IMR-90 (cell line): ENCODE data around the gene GPRIN2. TPM values are rescaled to one million over a fixed set of nuclear protein-coding genes. Genes with fewer than 3 reads are reported as not detected.
A peak's percentile ranks its signal among the peaks of the same experiment; 100 is the strongest.

Source experiments
- ATAC-seq: fragments of 200-7000 bp; cut with Tn5 transposase; 2 replicates; pipeline ENCODE4 v1.9.1; 2020; ENCODE audit warnings: low read depth, mild to moderate bottlenecking, moderate library complexity
- BruUV-seq: library from RNA; stranded (reverse); fragments of 400-500 nt; replicated peaks from 2 replicates; lab custom pipeline; 2021; lab: Mats Ljungman, UMichigan
- CTCF ChIA-PET: fragments of 300-600 bp; formaldehyde crosslinking; extraction: SDS; loops from one replicate; lab custom pipeline; 2021; ENCODE audit warnings: antibody characterized with exemption; lab: Yijun Ruan, JAX
- POLR2A ChIA-PET: fragments of 300-600 bp; sonication (Branson Sonifier 250); formaldehyde crosslinking; loops from one replicate; lab custom pipeline; 2022; ENCODE audit warnings: antibody characterized with exemption; ENCODE audit not compliant: unreplicated experiment; lab: Charles Lee
- DNase-seq: peaks from one replicate; pipeline ENCODE4 v3.0.0; 2013
- H2AFZ ChIP-seq: replicated peaks from 2 replicates; pipeline ENCODE3; 2013; ENCODE audit warnings: low read length, mild to moderate bottlenecking; ENCODE audit not compliant: poor library complexity
- H2AK5ac ChIP-seq: 2 replicates; pipeline ENCODE4 v1.6.1; 2013; ENCODE audit warnings: low read depth, low read length, inconsistent platforms
- H2AK9ac ChIP-seq: replicated peaks from 2 replicates; pipeline ENCODE3; 2013; ENCODE audit warnings: mild to moderate bottlenecking, low read depth, low read length, moderate library complexity; ENCODE audit not compliant: poor library complexity
- H2BK120ac ChIP-seq: 2 replicates; pipeline ENCODE4 v1.6.1; 2013; ENCODE audit warnings: low read depth, low read length, inconsistent platforms
- H2BK15ac ChIP-seq: 3 replicates; pipeline ENCODE4 v1.6.1; 2013; ENCODE audit warnings: low read depth, low read length, inconsistent platforms
- H2BK20ac ChIP-seq: 2 replicates; pipeline ENCODE4 v1.6.1; 2013; ENCODE audit warnings: low read depth, mild to moderate bottlenecking, inconsistent platforms, low read length, moderate library complexity
- H2BK5ac ChIP-seq: 2 replicates; pipeline ENCODE4 v1.6.1; 2013; ENCODE audit warnings: mild to moderate bottlenecking, low read depth, low read length, inconsistent platforms; ENCODE audit not compliant: poor library complexity, severe bottlenecking
- H3K14ac ChIP-seq: replicated peaks from 2 replicates; pipeline ENCODE4 v1.6.1; 2013; ENCODE audit warnings: low read depth, low read length, inconsistent platforms
- H3K18ac ChIP-seq: 2 replicates; pipeline ENCODE4 v1.6.1; 2013; ENCODE audit warnings: low read depth, low read length, control low read depth
- H3K23ac ChIP-seq: 2 replicates; pipeline ENCODE4 v1.6.1; 2013; ENCODE audit warnings: low read depth, low read length, inconsistent platforms
- H3K27ac ChIP-seq: 2 replicates; pipeline ENCODE4 v1.5.1; 2013; ENCODE audit warnings: mild to moderate bottlenecking, control low read depth, low read length; ENCODE audit not compliant: insufficient read depth
- H3K27me3 ChIP-seq: 2 replicates; pipeline ENCODE4 v1.6.1; 2013; ENCODE audit warnings: low read length; ENCODE audit not compliant: control insufficient read depth, insufficient read depth
- H3K36me3 ChIP-seq: 2 replicates; pipeline ENCODE4 v1.6.1; 2013; ENCODE audit warnings: low read length, mixed read lengths; ENCODE audit not compliant: control insufficient read depth, insufficient read depth
- H3K4ac ChIP-seq: 2 replicates; pipeline ENCODE4 v1.6.1; 2013; ENCODE audit warnings: low read depth, low read length, inconsistent platforms
- H3K4me1 ChIP-seq: 2 replicates; pipeline ENCODE4 v1.6.1; 2013; ENCODE audit warnings: low read length, mixed read lengths; ENCODE audit not compliant: control insufficient read depth, insufficient read depth
- H3K4me2 ChIP-seq: 2 replicates; pipeline ENCODE4 v1.6.1; 2013; ENCODE audit warnings: low read depth, mild to moderate bottlenecking, control low read depth, low read length, moderate library complexity
- H3K4me3 ChIP-seq: 2 replicates; pipeline ENCODE4 v1.5.1; 2013; ENCODE audit warnings: low read depth, mild to moderate bottlenecking, control low read depth, low read length, moderate library complexity; ENCODE audit not compliant: insufficient read depth
- H3K56ac ChIP-seq: 2 replicates; pipeline ENCODE4 v1.6.1; 2013; ENCODE audit warnings: low read length, inconsistent platforms; ENCODE audit not compliant: insufficient read depth; ENCODE audit errors: extremely low read depth
- H3K79me1 ChIP-seq, 2 experiments: 2 replicates each; pipeline ENCODE4 v1.6.1; 2013; ENCODE audit warnings: low read length in 2 of 2, inconsistent platforms in 1 of 2, low read depth in 1 of 2
- H3K9ac ChIP-seq: 2 replicates; pipeline ENCODE4 v1.6.1; 2013; ENCODE audit warnings: low read depth, low read length, control low read depth
- H3K9me1 ChIP-seq: 2 replicates; pipeline ENCODE4 v1.6.1; 2013; ENCODE audit warnings: low read length, inconsistent platforms; ENCODE audit not compliant: insufficient read depth
- H3K9me3 ChIP-seq: 2 replicates; pipeline ENCODE4 v1.6.1; 2013; ENCODE audit warnings: low read length; ENCODE audit not compliant: control insufficient read depth, insufficient read depth
- H4K20me1 ChIP-seq: 2 replicates; pipeline ENCODE4 v1.6.1; 2013; ENCODE audit warnings: low read length, inconsistent platforms; ENCODE audit not compliant: insufficient read depth
- H4K5ac ChIP-seq: 2 replicates; pipeline ENCODE4 v1.6.1; 2013; ENCODE audit warnings: mild to moderate bottlenecking, low read depth, low read length, control low read depth
- H4K8ac ChIP-seq, 2 experiments: 2 replicates each; pipeline ENCODE4 v1.6.1; 2013; ENCODE audit warnings: low read depth in 2 of 2, low read length in 2 of 2, control low read depth in 1 of 2, inconsistent platforms in 1 of 2
- H4K91ac ChIP-seq: 2 replicates; pipeline ENCODE4 v1.6.1; 2013; ENCODE audit warnings: low read depth, low read length, inconsistent platforms; ENCODE audit not compliant: insufficient read depth
- CHD1 ChIP-seq: IDR thresholded peaks from 2 replicates; pipeline ENCODE4 v1.6.1; 2012; ENCODE audit warnings: low read depth, low read length, improper control_type of control experiment
- SMC3 ChIP-seq: fragments of 150-350 bp; IDR thresholded peaks from 2 replicates; pipeline ENCODE4 v1.6.1; 2016; ENCODE audit warnings: low read depth, mild to moderate bottlenecking, antibody characterized with exemption, low read length, moderate library complexity
- WGBS, 2 experiments: methylation state at CpG; one replicate each; pipeline versions ENCODE4 v1.1.5 to v1.1.7; 2013; ENCODE audit warnings: missing lambda C conversion rate in 2 of 2; ENCODE audit not compliant: insufficient read length in 1 of 2; ENCODE audit errors: extremely low coverage in 2 of 2; 5-methylcytosine and 5-hydroxymethylcytosine counted together
- dilution Hi-C: fragments of 300-500 bp; cut with HindIII; formaldehyde crosslinking; loops from one replicate; pipeline ENCODE4 v1.14.3; 2018; ENCODE audit warnings: low sequenced_read_pairs; ENCODE audit not compliant: unreplicated experiment
- in situ Hi-C: fragments of 300-500 bp; cut with MboI; formaldehyde crosslinking; loops from 3 replicates; pipeline ENCODE4 v1.14.3; 2019; ENCODE audit warnings: low sequenced_read_pairs, inconsistent platforms, mixed read lengths
- intact Hi-C: fragments of 100-400 bp; cut with micrococcal nuclease; formaldehyde crosslinking; loops from 2 replicates; pipeline ENCODE4 v1.10.0; 2022
- polyA plus RNA-seq, 3 experiments: library from polyadenylated mRNA; depleted of rRNA; stranded (reverse); fragments of >200 nt; gene quantifications; 2 replicates each; pipeline ENCODE4 v1.2.3, GENCODE V29; 2012; ENCODE audit warnings: low replicate concordance in 1 of 3
- total RNA-seq: library from RNA; depleted of rRNA; stranded (reverse); fragments of >200 nt; gene quantifications from 2 replicates; pipeline ENCODE4 v1.2.3, GENCODE V29; 2012

GPRIN2 gene
- total and polyA plus RNA-seq, 2 of the 4 experiments (the other 2 are of a cell fraction) = under 0.01 TPM; not detected in 1

DNA sequence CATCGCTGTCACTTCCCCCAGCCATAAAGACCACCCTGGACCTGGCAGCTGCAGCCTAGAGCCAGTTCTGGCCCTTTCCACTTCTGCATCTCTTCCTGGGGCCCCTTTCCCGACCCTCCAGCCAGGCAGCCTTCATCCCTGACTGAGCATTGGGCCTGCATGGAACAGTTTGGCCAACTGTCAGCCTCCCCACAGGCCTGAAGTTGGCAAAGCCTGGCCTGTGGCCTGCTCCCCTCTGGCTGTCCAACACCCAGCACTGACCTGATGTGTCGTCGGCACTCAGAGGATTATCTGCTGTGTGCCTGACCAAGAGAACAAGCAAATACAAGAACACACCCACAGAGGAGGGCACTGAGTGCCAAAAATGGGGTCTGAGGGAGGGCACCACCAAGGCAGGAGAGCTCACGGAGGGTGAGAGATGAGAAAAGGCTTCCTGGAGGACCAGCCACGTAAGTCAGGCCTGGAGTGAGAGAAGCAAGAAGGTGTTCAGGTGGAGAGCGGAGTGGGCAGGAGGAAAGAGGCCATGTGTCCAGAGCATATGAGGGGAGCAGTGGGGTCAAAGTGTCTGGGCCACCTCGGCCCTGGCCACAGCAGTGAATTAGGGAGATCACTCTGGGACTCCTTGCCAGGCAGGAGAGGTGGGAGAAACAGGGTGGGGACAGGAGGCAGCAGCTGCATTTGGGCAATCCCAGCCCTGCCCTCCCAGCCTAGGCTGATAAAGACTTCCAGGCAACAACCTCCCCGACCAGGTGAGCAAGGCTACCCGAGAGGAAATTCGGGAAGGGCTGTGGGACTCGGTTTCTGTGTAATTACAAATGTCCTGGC, 4.5 kb downstream of the GPRIN2 start (continued):
- no peak for TF ChIP-seq CHD1

DNA sequence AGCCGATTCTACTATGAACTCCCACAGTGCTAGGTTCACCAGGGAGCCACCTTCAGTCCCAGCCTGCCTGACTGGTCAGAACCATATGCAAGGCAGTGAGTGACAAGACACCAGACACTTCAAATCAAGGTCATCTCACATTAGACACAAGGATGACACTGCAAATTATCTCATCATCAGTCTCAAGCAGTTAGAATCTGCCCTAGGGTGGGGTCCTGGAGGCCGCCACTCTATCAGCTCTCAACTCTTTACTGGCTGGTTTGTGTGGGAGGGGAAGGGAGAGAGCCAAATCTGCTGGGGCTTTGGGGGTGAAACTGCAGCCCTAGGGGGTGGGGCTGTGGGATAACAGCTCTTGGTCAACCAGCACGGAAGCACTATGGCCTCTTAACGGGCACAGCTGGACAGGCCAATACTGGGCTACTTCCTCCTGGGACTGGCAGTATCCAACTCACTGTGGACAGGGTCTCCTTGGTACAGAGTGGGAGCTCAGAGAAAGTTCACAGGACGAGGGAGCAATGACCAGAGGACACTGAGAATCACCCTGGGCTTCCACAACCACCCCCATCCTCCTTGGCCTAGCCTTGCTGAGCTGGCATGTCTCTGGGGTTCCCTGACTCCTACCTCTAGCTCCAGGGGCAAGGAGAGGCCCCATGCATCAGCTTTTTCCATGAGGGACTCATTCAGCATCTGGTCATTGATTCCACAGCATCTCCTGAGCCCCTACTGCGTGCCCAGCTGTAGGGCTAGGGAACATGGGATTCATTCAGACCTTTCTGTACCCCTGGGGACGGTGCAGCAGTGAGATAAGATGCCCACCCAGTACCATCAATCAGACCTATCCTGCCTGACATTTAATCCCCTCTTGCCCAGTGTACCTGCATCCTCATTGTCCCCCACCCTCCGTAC, 5.4 kb downstream of the GPRIN2 start:
- DNase-seq = no peak
- POLR2A ChIA-PET = no interaction called here

More for the DNA sequence above, 5.4 kb downstream of the GPRIN2 start:
- no peaks in the 10 kb centered on the region for H3K79me1 ChIP-seq
- H3K9ac ChIP-seq = no peak overlapping the region
- no peaks in the 10 kb centered on the region for H3K36me3 ChIP-seq
- no peak overlapping the region for H4K5ac ChIP-seq
- no peaks in the 10 kb centered on the region for H3K9me3 ChIP-seq
- H2AK5ac ChIP-seq = no peak overlapping the region
- H3K18ac ChIP-seq = no peak overlapping the region
- in situ Hi-C loops (no loop called here), intact Hi-C loops (no loop called here), dilution Hi-C loops (no loop called here)
- CTCF ChIA-PET = no interaction called here
- no peak overlapping the region for H2BK20ac ChIP-seq
- 0 out of 2 replicates have a peak overlapping the region, but pooled peaks have one; percentile 2 for H3K23ac ChIP-seq
- no peak overlapping the region for H2BK5ac ChIP-seq
- peaks cover 32% of the 10 kb centered on the region for H3K27me3 ChIP-seq
- no peak overlapping the region for H3K4ac ChIP-seq
- 64% methylated on average over 7 of the region's 8 CpGs; no CpG with 5 or more reads in 1 of the 2 experiments for WGBS, 2 experiments
- H3K14ac ChIP-seq = no peak overlapping the region
- H3K27ac ChIP-seq = no peak overlapping the region
- no peaks in the 10 kb centered on the region; the same call in 1 of the 2 replicates for H3K4me1 ChIP-seq
- TF ChIP-seq SMC3 = no peak
- H3K9me1 ChIP-seq = peaks cover 3% of the 10 kb centered on the region; the same call in 1 of the 2 replicates
- BruUV-seq = no TSS peak
- H2AK9ac ChIP-seq = peak overlapping the region; percentile 24
- H4K20me1 ChIP-seq = no peaks in the 10 kb centered on the region
- H2BK15ac ChIP-seq = no peak overlapping the region
- no peak overlapping the region for H4K8ac ChIP-seq
- peak overlapping the region; percentile 9 for H2AFZ ChIP-seq
- no peak overlapping the region for H3K4me2 ChIP-seq
- H2BK120ac ChIP-seq = no peak overlapping the region
- H4K91ac ChIP-seq = no peak overlapping the region
- H3K4me3 ChIP-seq = no peak overlapping the region
- ATAC-seq = no peak
- no peak overlapping the region for H3K56ac ChIP-seq
